NCI-H2196 treated with DMSO at 0.1 percent for 48 hours (cell line): ENCODE results near the gene MICAL3.

ENCODE experiments used
- DNase-seq: peaks from one replicate; lab custom pipeline; 2025; ENCODE audit not compliant: unreplicated experiment; lab: John Stamatoyannopoulos, UW

Gene MICAL3

DNA sequence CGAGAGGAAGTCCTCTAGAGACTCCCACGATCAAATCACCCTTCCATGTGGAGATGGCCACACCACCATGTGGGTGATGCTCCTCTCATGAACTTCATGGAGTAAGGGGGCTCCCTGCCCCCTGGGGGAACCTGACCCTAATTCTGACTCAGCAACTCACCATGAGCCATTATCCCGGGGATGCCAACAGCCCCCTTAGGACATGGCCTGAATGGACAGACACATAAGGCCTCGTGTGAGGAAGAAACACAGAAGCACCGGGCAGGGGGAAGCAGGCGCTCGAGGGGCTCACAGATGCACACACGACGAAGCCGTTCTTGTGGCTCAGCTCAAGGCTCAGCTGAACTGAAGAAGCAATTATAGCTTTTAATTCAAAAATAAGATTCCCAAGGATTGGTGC is 150.6 kb downstream of the MICAL3 start:
- DNase-seq = no peak

DNA sequence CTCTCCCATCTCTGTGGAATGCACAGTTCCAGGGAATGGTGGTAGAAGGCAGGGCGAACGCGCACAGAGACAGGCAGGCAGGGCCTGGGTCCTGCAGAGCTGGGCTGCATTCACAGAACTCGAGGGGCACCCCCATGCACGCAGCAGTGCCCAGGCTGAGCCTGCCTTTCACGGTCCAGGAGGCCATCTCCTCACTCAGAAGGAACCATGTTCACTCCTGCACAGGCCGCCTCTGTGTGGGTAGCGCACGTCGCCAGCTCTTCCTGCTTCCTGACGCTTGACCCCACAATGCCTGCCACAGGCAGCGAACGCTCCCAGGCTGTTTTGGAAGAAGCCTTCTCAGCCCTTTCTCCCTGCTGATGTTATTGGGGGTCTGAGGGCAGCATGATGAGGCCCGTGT is 151.2 kb downstream of the MICAL3 start:
- no peak for DNase-seq

DNA sequence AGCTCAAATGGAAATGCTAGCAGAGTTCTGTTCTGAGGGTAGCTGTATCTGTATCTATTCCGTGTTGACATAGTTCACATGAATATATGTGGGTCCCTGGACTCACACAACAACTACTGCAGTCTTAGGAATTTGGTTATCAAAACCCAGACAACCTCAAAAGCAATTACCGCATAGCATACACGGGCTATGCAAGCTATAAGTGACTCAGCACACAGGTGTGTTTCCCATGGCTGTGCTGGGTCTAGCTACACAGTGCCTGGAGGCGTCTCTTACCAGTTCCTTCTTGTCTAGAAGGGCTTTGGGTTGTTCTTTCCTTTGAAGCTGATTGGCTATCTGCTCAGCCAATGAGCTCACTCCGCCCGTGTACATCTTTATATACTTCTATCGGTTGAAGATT is 151.9 kb downstream of the MICAL3 start:
- DNase-seq = no peak

DNA sequence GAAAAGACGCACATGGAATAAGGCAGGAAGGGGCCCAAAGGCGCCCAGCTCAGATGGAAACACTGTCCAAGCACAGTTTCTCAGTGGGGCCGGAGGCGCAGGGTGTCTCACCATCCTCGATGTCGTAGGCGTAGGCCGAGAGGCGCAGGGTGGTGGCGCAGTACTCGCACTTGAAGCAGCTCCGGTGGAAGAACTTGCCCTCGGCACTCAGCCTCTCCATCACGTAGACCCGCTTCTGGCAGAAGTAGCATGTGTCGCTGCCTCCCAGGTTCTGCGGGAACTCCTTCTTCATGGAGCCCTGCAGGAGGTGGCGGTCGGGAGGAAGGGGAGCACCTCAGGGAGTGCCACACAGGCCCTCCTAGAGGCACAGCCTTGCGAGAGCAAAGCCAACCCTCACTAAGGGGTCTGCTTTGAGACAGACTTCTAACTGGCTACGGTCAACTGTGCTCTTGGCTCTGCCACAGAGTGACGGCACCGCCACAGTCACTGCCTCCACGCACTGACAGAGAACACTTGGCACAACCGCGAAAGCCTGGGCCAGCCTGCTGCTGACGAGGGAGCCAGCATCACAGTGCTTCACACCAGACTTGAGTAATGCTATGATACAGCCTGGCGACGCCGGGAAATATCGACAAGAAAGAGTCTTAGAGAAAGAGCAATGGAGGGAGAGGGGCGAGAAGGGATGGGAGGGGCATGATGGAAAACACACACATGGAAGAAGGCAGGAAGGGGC is 152.5 kb downstream of the MICAL3 start:
- DNase-seq = no peak

DNA sequence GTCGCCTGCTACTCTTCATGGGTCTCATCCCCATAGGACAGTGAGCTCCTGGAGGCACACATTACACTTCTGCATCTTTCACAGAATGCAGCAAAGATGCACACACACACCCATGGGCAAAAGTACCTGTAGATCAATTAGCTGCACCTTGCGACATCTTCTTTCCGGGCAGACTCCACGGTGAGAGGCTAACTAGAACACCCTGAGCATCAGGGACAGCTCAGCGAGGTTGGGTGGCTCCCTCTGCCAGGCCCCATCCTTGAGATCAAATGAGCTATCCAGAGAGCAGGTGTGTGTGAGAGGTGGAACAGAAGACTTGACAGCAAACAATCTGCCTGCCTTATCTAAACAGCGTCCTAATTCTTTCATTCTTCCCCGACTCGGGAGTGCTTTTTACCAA is 154.0 kb downstream of the MICAL3 start:
- DNase-seq = no peak

DNA sequence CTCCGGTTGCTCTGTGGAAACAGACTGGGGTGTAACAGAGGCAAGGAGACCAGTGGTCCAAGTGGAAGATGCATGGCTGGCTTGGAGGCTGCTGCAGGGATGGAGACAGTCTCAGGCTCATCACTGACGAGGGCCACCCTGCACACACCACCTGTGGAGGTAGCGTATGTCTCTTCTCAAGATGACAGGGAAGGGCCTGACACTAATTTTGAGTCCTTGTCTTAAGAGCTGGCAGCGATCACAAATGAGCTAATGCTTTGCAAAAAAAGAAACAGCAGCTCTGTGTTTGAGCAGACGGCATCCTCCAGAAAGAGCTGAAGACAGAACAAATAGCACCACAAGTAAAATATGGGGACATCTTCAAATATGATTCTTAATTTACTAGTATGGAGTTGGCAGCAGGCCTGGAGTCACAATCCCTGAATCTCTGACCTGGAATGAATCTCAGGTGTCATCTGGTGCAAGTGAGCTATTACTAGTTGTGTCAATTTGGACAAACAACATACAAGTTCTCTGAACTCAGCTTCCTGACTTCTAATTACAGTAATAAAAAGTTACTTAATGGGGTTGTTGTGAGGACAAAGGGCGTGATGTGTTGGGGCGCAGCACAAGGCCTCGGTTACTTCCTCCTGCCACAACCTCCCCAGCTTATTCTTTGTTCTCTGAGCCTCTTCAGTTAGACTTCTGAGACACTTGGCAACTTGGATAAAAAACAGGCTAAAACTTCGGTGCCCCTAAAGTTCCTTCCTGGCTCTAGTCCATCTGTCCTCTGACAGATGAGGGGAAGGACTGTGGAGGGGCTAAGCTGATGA is 154.9 kb downstream of the MICAL3 start:
- DNase-seq = no peak

DNA sequence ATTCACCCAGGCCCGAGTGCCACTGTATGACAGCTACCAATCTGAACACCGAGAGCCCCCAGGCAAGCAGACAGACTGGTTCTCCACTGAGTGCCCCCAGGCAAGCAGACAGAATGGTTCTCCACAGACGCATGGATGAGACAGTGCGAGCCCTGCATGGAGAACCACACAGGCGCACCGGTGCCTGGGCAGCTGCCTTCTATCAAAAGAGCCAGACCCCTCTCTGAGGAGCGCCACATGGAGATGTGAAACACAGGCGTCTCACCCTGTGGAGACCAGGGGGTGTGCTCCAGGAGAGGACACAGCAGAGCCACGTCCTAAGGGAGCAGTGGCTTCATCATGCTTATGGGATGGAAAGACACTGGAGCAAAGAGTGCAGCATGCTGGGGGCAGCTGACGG is 155.6 kb downstream of the MICAL3 start:
- DNase-seq = no peak

DNA sequence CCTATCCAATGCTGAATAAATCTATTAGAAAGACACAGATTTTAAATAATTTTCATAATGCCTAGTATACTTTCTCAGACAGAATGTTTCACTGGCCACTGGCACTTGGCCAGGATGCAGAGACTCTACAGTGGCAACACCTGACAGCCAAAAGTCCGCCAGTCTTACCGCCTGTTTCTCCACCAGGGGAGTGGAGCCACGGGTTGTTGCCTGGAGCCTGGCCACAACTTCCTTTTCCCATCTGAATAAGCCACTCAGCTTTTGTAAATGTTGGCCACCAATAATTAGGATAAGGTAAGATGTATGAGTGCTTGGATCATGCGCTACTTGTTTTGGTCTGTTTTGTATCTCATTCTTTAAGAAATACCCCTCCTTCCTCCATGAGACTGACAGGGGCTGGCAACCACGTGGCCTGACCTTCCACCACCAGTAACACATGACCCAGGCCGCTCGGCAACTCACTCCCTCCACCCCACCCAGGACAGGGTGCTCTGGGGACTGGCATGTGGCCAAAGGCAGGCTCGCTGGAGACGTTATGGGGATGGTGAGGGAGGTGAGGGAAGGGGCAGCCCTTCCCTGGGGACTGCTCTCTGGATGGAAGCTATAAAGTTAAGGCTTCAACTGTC is 157.1 kb downstream of the MICAL3 start:
- DNase-seq = no peak

DNA sequence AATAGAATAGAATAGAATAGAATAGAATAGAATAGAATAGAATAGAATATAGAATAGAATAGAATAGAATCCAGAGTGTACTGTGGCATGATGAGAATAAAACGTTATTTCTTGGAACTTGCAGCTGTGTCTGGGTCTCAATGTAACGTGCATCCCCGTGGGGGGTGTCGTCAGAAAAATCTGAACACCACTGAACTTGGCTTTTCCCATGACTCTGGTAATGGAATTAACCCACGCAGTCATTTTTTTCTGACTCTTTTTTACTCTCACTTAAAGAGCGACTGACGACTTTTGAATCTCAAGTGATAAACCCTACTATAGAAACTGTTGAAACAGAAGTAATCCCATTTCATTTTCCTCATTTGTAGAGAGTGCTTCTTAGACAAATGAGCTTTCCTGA is 157.7 kb downstream of the MICAL3 start:
- DNase-seq = no peak

DNA sequence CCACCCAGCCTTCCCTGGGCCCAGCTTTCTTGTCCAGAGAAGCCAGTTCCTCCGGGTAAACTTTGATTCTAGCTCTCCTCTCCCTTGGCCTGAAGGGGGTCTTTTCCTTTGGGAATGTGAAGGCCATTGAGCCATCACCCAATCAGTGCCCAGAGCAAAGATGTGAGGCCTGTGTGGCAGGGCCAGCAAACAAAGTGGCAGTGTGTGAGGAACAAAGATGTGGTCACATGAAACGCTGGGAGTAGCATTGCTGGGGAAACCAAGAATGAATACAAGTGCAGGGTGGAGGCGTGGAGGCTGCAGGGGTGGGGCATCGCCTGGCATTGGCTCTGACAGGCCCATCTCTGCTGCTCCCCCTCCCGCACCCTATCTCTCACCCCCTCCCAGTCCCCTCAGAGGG is 158.2 kb downstream of the MICAL3 start:
- no peak for DNase-seq

DNA sequence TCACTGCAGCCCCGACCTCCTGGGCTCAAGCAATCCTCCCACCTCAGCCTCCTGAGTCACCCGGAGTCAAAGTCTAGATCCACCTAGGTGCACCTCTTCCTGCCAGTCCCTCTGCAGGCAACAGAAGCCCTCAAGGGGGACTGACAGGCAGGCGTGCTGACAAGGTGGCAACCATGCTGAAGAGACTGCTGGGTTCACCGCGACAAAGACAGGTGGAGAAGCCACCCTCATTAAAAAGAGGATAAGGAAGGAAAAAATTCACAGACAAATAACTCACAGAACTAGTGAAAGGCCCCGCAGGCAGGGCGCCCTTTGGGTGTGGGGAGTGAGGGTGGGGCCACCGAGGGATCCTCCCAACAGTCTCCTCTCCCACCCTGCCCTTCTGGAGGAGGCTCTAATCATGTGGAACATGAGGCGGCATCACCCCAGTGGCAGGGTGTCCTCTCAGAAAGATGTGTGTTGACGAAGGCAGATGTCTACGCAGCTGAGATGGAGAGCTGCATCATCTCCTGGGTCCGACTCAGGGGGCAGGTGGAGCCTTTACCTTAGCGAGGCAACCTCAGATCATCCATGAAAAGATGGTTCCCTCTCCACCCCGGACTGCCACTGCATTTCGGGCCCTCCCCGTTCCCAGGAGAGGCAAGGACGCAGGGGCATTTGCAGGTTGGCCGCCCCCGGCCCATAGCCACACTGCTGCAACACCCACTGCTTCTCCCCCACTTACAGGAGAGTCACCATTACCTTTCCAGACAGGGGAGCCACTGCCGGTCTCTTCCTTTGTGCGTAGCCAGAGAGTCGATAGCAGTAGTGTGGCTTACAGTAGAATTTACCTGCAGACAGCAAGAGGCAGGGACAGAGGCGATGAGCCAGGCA is 158.9 kb downstream of the MICAL3 start:
- no peak for DNase-seq

DNA sequence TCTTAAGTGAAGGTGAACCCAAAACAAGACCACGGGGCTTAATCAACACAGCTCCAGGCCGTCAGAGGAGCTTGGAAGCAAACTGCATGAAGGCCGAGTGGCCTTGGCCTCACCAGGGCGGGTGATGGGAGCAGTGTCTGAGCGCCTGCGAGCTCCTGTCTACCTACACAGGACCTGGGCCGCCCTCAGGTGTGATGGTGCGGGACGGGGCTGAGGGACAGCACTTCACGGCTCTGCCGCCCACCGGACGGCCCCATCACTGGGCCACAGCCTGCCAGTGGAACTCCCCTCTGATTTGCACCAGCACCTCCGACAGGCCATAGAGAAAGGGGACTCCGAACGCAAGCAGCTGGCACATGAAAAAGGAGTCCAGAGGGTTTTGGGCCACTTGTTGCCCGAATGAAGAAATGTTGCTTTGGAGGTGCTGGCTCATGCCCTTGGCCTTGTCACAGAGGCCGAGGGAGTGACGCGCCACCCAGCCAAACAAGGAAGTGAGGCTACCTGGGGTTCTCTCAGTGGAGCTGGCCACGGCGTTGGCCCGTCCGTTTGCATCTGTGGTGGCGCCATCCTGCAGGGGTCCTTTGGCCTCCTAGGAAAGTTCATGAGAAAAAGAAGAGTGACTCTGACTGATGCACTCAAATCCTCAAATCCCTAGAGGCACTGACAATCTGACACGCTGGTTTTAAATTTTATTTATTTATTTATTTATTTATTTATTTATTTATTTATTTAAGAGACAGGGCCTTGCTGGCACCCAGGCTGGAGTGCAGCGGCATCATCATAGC is 159.8 kb downstream of the MICAL3 start:
- no peak for DNase-seq

DNA sequence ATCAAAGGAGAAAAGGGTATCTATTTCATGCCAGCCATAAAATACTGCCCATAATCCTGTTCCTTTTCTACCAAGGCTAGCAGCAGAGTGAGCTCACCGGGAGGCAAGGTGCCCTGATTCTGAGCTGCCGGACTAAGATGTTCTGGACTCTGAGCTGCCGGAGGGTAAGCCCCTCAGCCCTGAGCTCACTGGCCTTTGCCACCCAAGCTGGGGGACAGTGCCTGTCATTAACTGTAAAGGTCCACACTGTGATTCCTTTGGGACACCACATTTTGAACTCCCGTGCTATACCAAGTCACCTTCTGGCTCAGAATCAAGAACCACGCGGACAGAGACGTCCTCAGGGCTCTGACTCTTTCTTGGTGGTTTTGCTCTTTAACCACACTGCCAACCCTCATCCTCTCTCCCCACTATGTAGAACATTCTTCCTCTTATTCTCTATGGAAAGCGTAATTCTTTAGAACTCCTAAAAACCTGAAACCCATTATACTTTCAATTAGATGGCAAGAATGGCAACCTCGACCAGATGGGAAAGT is 161.6 kb downstream of the MICAL3 start:
- DNase-seq = no peak

DNA sequence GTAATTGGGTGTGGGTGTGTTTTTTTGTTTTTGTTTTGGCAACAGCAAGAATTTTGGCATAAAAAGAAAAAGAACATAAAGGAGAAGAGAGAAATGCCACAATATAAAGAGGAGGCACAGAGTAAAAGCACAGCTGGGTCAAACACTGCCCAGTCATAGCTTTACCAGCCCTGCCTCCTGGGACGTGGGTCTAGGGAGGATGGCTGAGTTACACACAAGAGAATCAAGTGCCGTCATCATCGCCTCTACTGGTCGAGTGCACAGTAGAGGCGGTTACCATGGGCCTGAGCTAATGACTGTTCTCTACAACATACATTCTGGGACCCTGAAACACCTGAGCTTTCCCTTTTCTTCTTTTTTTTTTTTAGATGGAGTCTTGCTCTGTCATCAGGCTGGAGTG is 162.5 kb downstream of the MICAL3 start:
- no peak for DNase-seq

DNA sequence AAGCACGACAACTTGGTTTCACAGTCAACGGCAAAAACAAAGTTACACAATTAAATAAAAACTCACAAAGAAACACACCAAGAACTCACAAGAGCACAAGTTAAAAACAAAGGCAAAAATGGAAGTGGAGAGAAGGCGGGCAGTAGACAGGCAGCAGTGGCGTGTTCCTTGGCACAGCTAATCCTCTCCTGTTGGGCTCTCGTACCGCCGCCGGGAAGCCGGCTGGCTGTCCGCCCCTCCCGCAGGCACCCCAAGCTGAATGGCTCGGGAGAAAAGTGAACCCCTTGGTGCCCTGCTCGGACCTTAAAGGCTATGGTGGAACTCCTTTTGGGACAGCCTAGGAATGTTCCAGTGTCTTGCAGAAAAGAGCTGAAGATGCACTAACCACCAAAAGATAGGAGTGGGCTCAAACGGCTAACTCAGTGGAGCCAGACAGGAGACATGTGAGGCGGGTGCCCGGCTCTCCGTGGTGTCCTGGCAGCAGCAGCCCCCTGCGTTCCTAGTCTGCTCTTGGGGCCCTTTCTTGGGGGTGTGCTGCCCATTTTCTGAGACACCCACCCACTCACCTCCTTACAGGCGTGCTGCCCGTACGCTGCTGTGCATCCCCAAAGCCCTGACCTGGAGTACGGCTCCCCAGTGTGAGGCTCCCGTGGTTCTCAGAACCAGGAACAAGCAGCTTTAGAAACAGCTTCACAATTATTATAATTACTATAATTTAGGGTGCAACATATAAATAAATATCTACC is 164.0 kb downstream of the MICAL3 start:
- no peak for DNase-seq

DNA sequence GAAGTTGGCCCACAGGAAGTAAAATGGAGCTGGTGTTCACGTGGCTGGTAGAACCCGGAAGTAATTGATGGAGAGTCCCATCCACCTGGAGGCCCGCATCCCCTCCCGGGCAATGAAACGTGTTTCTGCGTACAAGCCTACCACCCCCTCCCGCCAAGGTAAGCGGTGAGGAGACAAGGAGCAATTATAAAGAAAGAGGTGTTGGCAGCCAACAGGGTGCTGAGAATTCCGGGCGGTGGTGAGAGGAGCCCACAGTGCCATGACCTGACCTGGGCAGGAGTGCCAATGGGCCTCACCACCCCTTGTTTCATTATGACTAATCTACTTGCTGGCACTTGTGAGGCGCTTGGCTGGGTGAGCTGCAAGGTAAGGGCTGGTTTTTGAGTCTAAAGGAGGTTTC is 166.3 kb downstream of the MICAL3 start:
- DNase-seq = no peak

DNA sequence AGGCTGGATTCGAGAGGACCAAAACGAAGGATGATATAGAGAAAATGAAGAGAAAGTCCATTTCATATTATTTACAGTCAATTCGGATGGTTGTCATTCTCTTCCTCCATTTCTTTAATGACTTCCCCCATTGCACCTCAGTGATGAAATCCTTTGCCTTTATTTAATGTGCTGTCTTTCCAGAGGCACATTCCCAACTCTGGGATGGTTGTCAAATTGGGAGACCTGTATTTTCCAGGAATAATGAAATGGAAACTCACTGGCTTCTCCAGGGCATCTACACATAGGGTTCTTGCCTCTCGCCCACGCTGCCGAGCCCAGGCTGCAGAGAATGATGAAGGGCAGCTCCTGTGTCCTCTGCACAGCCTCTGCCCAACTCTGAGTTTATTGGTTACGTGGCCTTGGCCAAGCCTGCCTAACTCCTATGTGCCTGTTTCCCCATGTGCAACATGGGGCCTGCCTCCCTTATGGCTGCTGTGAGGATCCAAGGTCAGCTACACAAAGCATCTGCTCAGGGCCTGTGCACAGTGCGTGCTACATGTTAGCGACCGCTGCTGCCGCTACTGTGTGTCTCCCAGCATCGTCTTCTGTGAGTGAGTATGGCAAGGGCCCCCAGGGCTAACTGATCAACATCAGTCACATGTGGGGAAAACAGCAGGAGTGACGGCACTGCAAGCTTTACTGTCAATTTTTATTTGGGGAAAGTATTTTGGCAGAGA is 168.6 kb downstream of the MICAL3 start:
- no peak for DNase-seq

DNA sequence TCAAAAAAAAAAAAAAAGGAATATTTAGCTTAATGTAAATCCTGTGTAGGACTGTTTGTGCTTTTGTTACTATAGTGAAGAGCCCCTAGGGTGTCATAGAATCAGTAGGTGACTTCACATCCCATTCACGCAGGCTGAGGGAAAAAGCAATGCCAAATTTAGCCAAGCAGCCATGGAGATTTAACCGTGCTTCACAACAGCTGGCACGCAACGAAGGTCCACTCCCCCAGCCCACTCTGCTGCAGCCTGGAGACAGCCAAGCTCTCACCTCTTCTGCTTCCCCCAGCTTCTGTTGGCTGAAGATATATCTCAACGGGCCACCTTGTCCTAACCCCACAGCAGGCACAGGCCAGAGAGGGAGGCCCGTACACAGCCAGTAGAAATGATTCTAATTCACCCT is 171.3 kb downstream of the MICAL3 start:
- DNase-seq = no peak

DNA sequence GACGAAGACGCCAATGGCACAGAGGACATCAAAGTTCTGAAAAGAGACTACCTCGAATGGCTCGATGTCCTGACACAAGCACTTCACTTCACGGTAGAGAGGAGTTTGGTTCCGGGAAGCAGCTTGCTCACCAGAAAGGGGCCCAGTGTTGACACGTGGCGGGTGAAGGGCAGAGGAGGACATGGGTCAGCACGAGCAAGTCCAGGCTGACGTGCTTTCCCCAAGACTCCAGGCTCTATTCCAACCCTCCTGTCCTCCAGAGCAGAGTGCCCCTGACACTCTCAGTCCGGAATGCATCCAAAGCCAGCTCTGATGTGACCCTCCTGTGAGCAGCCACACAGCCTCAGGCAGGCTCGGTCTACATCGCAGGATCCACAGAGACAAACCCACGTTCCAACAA is 172.6 kb downstream of the MICAL3 start:
- DNase-seq = no peak
